Endothelial cell of umbilical vein (primary cell): ENCODE data around the gene PHC2. TPM values are rescaled to one million over a fixed set of nuclear protein-coding genes. Genes with fewer than 3 reads are reported as not detected.

ENCODE experiments used
- BruUV-seq: library from RNA; stranded (reverse); fragments of 400-500 nt; replicated peaks from 2 replicates; lab custom pipeline; 2021; lab: Mats Ljungman, UMichigan
- CTCF ChIA-PET: fragments of 300-600, 350-600 bp; sonication (Branson Sonifier 250); formaldehyde crosslinking; loops from one replicate; lab custom pipeline; 2021; ENCODE audit warnings: antibody characterized with exemption, inconsistent platforms; lab: Charles Lee
- POLR2A ChIA-PET: fragments of 300-600, 350-600 bp; sonication (Branson Sonifier 250); formaldehyde crosslinking; loops from one replicate; lab custom pipeline; 2021; ENCODE audit warnings: antibody characterized with exemption, inconsistent platforms; lab: Charles Lee
- DNase-seq: peaks from one replicate; pipeline ENCODE4 v3.0.0-alpha.2; 2011; ENCODE audit warnings: low read depth, low spot score
- FAIRE-seq: peaks from 2 replicates; lab custom pipeline; 2011; peaks lifted over from hg19 to GRCh38; lab: Jason Lieb, UNC
- H2AFZ ChIP-seq: 2 replicates; pipeline ENCODE4 v1.6.0; 2012; ENCODE audit warnings: low read depth, low read length, control low read depth, inconsistent platforms
- H3K27ac ChIP-seq: 2 replicates; pipeline ENCODE4 v1.5.1; 2011; ENCODE audit warnings: low read depth, mild to moderate bottlenecking, control low read depth, low read length, moderate library complexity; ENCODE audit not compliant: insufficient read depth
- H3K27me3 ChIP-seq, 2 experiments: 2 replicates each; pipeline versions ENCODE4 v1.6.0 to v1.6.1; 2011; ENCODE audit warnings: low read length in 2 of 2, mixed read lengths in 1 of 2; ENCODE audit not compliant: control insufficient read depth in 2 of 2, insufficient read depth in 2 of 2
- H3K36me3 ChIP-seq, 2 experiments: 2 replicates in 1 of 2; 3 replicates in 1 of 2; pipeline ENCODE4 v1.5.1; 2011; ENCODE audit warnings: low read length in 2 of 2, mild to moderate bottlenecking in 1 of 2, moderate library complexity in 1 of 2; ENCODE audit not compliant: control insufficient read depth in 2 of 2, insufficient read depth in 2 of 2; ENCODE audit errors: extremely low read depth in 1 of 2
- H3K4me1 ChIP-seq: 3 replicates; pipeline ENCODE4 v1.5.1; 2011; ENCODE audit warnings: mild to moderate bottlenecking, low read length; ENCODE audit not compliant: control insufficient read depth, insufficient read depth; ENCODE audit errors: extremely low read depth
- H3K4me2 ChIP-seq: 2 replicates; pipeline ENCODE4 v1.6.1; 2011; ENCODE audit warnings: low read length, control low read depth, mixed read lengths; ENCODE audit not compliant: insufficient read depth
- H3K4me3 ChIP-seq, 3 experiments: fragments of 200-600 bp in 1 of 3; sonication (generic), shearing (Covaris generic) in 1 of 3; replicated peaks in 1 of 3; 2 replicates each; pipeline ENCODE4 v1.5.1; 2011 to 2016; ENCODE audit warnings: control low read depth in 3 of 3, low read length in 3 of 3, mild to moderate bottlenecking in 2 of 3, inconsistent platforms in 1 of 3, low read depth in 1 of 3, moderate library complexity in 1 of 3; ENCODE audit not compliant: insufficient read depth in 1 of 3
- H3K79me2 ChIP-seq: 2 replicates; pipeline ENCODE4 v1.6.0; 2012; ENCODE audit warnings: low read length, inconsistent platforms; ENCODE audit not compliant: control insufficient read depth, insufficient read depth
- H3K9ac ChIP-seq: replicated peaks from 2 replicates; pipeline ENCODE3; 2011; ENCODE audit warnings: low read length, control low read depth; ENCODE audit not compliant: insufficient read depth; ENCODE audit errors: extremely low read depth
- H3K9me1 ChIP-seq: replicated peaks from 3 replicates; pipeline ENCODE4 v1.6.0; 2011; ENCODE audit warnings: mild to moderate bottlenecking, low read length; ENCODE audit not compliant: control insufficient read depth, insufficient read depth; ENCODE audit errors: extremely low read depth
- H3K9me3 ChIP-seq: replicated peaks from 2 replicates; pipeline ENCODE4 v1.5.1; 2012; ENCODE audit warnings: low read length, inconsistent platforms; ENCODE audit not compliant: control insufficient read depth, insufficient read depth
- H4K20me1 ChIP-seq: replicated peaks from 2 replicates; pipeline ENCODE3; 2011; ENCODE audit warnings: mild to moderate bottlenecking, low read length; ENCODE audit not compliant: control insufficient read depth, insufficient read depth; ENCODE audit errors: extremely low read depth
- CTCF ChIP-seq, 2 donors: IDR thresholded peaks; 1 replicate in 1 of 2; 2 replicates in 1 of 2; pipeline ENCODE4 v1.5.1; 2011; ENCODE audit warnings: low read length in 2 of 2, mild to moderate bottlenecking in 2 of 2, moderate library complexity in 2 of 2, control low read depth in 1 of 2, inconsistent platforms in 1 of 2, low read depth in 1 of 2; ENCODE audit not compliant: insufficient read depth in 1 of 2; ENCODE audit errors: extremely low read depth in 1 of 2
- FOS ChIP-seq: IDR thresholded peaks from 2 replicates; pipeline ENCODE4 v1.6.1; 2011; ENCODE audit warnings: mild to moderate bottlenecking, low read length, moderate library complexity, borderline replicate concordance; ENCODE audit not compliant: insufficient read depth
- GATA2 ChIP-seq: IDR thresholded peaks from 2 replicates; pipeline ENCODE4 v1.7.0; 2011; ENCODE audit warnings: low read depth, mild to moderate bottlenecking, moderate library complexity, mixed read lengths, low read length; ENCODE audit not compliant: insufficient read length, insufficient read depth
- JUN ChIP-seq: IDR thresholded peaks from 2 replicates; pipeline ENCODE4 v1.6.1; 2011; ENCODE audit warnings: borderline replicate concordance, low read depth; ENCODE audit not compliant: insufficient read length, insufficient read depth
- MAX ChIP-seq: IDR thresholded peaks from 2 replicates; pipeline ENCODE4 v1.6.1; 2011; ENCODE audit not compliant: insufficient read depth, insufficient read length
- dilution Hi-C: fragments of 300-500 bp; cut with MboI; formaldehyde crosslinking; loops from one replicate; pipeline ENCODE4 v1.15.0; 2019; ENCODE audit warnings: low sequenced_read_pairs; ENCODE audit not compliant: extremely low pct_ligation_motif_present
- intact Hi-C: fragments of 100-400 bp; cut with micrococcal nuclease; formaldehyde crosslinking; loops from one replicate; pipeline ENCODE4 v1.10.0; 2022
- polyA plus RNA-seq, 4 experiments: library from polyadenylated mRNA; depleted of rRNA in 3 of 4; stranded (reverse) in 3 of 4; unstranded in 1 of 4; fragments of >200 nt; gene quantifications; 2 replicates each; pipeline versions ENCODE4 v1.2.1 to v1.2.3, GENCODE V29; 2011 to 2012; ENCODE audit warnings: missing spikeins in 1 of 4
- total RNA-seq: library from RNA; stranded (reverse); gene quantifications from 2 replicates; pipeline ENCODE4 v1.2.3, GENCODE V29; 2021

The PHC2 gene
- total and polyA plus RNA-seq, 2 donors (not counting 3 experiments of a cell fraction or from before 2014, with no cell fraction given) = 65.6 to 79.0 TPM

GRCh38 chr1:33455539-33456501, 24.9 kb upstream of the PHC2 start:
- ChIA-PET CTCF (interaction anchor here (0.5 to 1.9 kb wide), 27 partner anchors 9 to 362 kb away, joined by 3 to 26 read pairs (median 4); partner anchors contain the start of genes A3GALT2 and PHC2), POLR2A (interaction anchor here (1.4 kb wide), 1 partner anchor 160 kb away, joined by 8 read pairs; no protein-coding TSS in a partner anchor)
- no peaks in the 10 kb centered on the region for H3K36me3 ChIP-seq
- no peaks in the 10 kb centered on the region for H4K20me1 ChIP-seq
- H3K9me1 ChIP-seq = no peaks in the 10 kb centered on the region
- no peak overlapping the region for H3K4me2 ChIP-seq
- H3K9ac ChIP-seq = no peak overlapping the region
- peak overlapping the region; percentile 17 for H2AFZ ChIP-seq
- H3K4me1 ChIP-seq = peaks cover 10% of the 10 kb centered on the region
- no peaks in the 10 kb centered on the region for H3K27me3 ChIP-seq
- intact Hi-C loops = loop anchor here (1.0 to 5.0 kb wide), 6 partner anchors 25 to 344 kb away; partner anchors contain the start of gene PHC2
- DNase-seq (peak; percentile 67), FAIRE-seq (peak; percentile 85)
- peak; percentile 68 to 69 for TF ChIP-seq CTCF (IDR thresholded peaks at IDR 0.05; ENCODE audit: extremely low read depth in 1 of 2, insufficient read depth in 1 of 2, low read depth in 1 of 2, low read length in 2 of 2)
- TF ChIP-seq GATA2 = no peak
- TF ChIP-seq JUN = no peak
- TF ChIP-seq MAX = no peak
- TF ChIP-seq FOS = no peak
- BruUV-seq = no TSS peak
- dilution Hi-C loops = no loop called here
- H3K9me3 ChIP-seq = no peaks in the 10 kb centered on the region
- H3K4me3 ChIP-seq = no peak overlapping the region
- H3K27ac ChIP-seq = no peak overlapping the region
- no peaks in the 10 kb centered on the region for H3K79me2 ChIP-seq
